Body of pancreas (tissue), 4 donors: ENCODE results near the gene CDK19.

ENCODE experiments used
- CTCF ChIP-seq, 7 experiments: fragments of 450-650 bp in 4 of 7; fragments of 200-600 bp in 3 of 7; sonication (generic) in 3 of 7; IDR thresholded peaks; one replicate each; pipeline ENCODE4 v1.5.1; 2016 to 2019; ENCODE audit warnings: antibody characterized with exemption in 7 of 7
- POLR2A ChIP-seq, 3 donors: fragments of 450-650 bp; IDR thresholded peaks; one replicate each; pipeline ENCODE4 v1.6.1; 2016; ENCODE audit warnings: antibody characterized with exemption in 3 of 3, mild to moderate bottlenecking in 2 of 3

GRCh38 chr6:110703906-110704594, 111.2 kb downstream of the CDK19 start:
- TF ChIP-seq CTCF (IDR thresholded peaks at IDR 0.05) (no peak), POLR2A (IDR thresholded peaks at IDR 0.05) (no peak)
